GM18870 (cell line): ENCODE results near the gene CEACAM3.

Experiments
- ATAC-seq: cut with Tn5 transposase; IDR thresholded peaks from one replicate; pipeline ENCODE4 v1.9.1; 2021; ENCODE audit warnings: moderate library complexity; ENCODE audit not compliant: unreplicated experiment

CEACAM3 gene

DNA sequence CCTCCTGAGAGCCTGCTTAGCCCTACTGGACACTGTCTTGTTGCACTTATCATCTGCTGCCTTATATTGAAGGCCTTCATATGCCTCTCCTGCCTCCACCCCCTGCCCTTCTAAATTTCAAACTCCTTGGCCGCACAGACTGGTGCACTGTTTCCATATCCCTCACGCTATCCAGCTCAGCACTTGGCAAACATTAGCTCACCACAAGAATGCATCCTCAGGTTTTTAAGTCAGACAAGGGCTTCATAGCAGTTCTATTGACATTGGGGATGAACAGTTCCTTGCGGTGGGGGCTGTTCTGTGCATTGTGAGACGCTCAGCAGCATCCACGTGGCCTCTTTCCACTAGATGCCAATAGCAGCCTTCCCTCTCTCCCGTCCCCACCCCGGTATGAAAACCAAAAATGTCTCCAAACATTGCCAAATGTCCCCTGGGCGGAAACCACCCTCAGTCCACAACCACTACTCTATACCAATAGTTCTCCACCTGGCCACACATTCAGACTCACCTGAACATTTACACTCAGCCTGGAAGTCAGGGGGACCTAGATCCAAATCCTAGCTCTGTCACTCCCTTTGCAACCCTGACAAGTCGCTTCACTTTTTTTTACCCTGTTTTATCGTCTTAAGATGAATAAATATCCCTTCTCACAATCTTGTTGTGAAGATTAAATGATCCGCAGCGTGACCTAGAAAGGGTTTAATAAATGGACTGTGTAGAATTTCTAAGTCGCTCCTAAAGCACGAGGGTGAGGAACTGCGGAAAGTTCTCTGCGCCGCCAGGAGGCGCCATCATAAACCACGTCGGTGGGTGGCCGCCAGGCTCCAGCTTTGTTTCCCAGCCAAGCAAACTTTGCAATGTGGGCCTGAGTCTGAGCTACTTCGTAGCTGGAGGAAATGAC, 3.6 kb upstream of the CEACAM3 start:
- ATAC-seq = no peak

DNA sequence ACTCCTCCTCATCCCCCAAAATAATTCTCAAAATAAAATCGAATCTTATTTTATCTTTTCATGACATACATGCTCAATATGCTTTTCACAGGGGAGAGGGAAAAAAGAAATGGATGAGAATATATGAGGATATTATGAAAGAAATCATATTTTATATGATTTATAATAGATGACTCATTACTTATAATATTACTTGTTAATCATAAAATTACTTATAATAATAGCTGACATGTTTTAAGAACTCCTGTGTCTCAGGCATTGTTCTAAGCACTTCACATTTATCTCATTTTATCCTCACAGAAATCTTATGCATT, 3.0 kb upstream of the CEACAM3 start:
- ATAC-seq = no peak

DNA sequence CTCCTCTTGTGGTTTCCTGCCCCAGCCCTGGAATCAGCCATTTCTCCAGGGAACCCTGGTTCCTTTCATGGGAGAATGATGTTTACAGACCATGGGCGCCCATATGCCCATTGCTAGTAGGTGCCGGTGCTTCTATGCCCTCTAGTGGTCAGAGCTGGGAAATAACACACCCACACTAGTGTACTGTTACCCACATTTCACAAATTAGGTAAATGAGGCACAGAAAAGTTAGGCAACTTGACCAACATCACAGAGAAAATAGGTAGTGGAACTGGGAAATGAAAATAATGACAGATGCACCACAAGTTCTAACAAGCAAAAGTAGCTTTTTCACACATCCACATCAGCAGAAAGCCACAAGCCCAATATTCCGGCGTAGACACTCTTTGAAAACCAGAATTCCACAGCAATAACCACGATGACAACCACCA, 1.3 kb upstream of the CEACAM3 start:
- ATAC-seq = no peak

GRCh38 chr19:41796901-41797300, 514 bp downstream of the CEACAM3 start:
- ATAC-seq = no peak

DNA sequence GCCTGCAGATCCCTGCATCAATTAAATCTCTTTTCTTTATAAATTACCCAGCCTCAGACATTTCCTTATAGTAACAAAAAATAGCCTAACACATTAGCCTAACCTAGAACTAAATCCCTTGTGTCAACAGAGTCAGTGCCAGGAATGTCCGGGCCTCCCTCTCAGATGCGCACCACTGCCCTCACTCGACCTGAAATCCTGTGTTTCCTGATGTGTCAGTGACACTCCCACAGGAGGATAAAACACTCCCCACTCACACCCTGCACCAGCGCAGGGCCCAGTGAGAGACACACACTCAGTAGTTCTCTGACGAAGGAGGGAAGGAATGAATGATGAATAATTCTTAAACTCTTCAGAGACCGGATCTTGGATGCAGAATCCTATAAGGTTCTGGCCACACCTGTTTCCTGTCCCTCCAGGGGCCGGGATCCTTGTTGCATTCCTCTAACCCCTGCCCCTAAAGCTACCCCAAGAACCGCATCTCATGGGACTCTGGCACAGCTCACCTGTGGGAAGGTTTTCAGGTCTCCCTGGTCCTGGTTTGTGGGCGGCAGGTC, 3.1 kb downstream of the CEACAM3 start:
- ATAC-seq = no peak

DNA sequence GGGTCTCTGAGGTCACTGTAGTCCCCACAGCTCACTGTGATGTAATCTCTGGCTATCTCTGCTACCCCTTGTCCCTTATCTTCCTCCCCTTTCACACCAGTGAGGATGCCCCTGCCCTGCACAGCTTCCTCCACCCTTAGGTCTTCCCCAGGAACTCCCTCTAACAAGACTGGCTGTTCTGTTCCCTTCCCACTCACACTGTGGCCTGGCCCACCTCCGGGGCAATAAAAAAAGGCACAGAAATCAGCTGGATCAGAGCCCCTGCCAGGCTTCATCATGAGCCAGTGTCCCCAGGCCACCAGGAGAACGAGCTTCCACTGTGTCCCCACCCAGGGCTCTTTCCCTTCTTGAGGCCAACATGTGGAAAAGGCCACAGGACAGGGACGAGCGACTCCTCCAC, 4.6 kb downstream of the CEACAM3 start:
- ATAC-seq = no peak

GRCh38 chr19:41801792-41802211, 5.4 kb downstream of the CEACAM3 start:
- ATAC-seq = no peak

GRCh38 chr19:41802770-41803169, 6.4 kb downstream of the CEACAM3 start:
- ATAC-seq = no peak

DNA sequence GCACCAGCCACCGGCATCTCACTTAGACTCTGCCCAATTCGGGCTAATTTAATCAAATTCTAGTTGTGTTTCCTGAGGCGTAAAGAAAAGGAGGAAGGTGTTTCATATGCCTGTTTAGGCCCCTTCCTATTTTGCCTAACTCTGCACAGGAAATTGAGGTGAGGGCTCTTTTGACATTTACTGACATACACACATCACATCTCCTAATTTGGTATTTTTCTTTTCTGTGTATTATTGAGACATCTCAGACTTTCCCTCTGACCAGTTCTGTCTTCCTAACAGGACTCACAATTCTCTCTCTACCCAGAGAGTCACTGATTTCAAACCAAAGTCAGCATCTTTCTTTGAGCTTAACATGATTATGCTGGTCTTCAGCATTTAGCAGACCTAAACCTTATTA, 7.9 kb downstream of the CEACAM3 start:
- ATAC-seq = no peak

DNA sequence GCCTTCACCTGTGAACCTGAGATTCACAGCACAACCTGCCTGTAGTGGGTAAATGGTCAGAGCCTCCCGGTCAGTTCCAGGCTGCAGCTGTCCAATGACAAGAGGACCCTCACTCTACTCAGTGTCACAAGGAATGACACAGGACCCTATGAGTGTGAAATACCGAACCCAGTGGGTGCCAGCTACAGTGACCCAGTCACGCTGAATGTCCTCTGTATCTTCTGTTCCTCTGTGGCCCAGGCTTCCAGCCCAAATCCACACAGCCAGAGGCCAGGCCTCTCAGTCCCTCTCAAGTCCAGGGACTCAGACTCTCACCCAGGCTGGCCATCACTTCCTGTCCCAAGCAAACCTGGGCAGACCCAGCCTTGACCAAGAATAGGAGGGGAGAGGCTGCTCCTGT, 10.8 kb downstream of the CEACAM3 start:
- ATAC-seq = no peak

DNA sequence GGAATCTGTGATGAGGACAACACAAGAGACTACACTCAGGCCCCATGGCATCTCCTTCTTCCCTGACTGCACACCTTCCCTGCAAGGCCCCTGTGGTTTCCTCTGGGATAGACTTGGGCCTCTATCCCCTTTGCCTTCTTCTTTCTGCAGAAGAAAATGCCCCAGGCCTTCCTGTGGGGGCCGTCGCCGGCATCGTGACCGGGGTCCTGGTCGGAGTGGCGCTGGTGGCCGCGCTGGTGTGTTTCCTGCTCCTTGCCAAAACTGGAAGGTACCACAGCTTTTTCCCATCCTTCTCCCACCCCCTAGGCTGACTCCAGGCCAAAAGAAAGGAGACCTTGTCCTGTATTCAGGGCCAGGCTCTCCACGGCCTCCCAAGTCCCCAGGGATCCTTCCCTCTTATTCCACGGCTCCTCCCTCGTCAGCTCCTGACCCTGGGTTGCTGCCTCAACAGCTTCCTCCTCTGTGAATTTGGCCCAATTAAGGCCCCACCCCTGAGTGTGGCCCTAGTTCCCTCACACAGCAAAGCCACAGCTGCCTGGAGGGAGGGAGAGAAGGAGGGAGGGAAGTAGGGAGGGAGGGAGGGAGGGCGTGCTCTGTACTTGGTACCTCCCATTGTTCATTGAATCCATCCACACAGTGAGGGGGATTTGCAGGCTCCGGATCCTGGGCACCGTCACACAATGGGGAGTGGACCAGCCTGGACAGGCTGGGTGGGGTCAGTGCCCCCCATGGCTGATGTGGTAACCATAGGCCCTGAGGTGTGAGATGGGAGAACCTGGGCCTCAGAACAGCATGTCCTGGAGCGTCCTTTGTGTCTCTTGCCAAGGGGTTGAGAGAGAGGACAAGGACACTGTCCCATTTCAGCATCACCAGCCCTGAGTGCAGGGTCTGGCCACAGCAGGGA, 12.5 kb downstream of the CEACAM3 start:
- no peak for ATAC-seq

DNA sequence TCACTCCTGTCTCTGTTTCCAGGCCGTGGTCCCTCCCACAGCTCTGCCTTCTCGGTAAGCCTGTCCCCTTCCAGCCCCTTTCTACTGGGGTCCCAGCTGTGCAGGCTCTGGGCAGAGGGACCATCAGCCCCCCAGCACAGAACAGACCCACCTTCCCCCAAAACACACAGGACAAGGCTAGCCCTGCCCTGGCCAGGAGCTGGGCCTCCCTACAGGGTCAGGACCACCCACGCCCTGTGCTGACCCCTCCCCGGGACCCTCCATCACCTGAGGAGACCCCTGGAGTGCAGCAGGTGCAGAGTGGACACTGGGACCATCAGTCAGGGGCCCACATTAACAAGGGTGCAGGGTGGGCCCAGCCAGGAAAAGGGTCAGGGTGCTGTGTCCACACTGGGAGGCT, 13.9 kb downstream of the CEACAM3 start:
- ATAC-seq = no peak

- ATAC-seq = no peak
Observed at GRCh38 chr19:41811036-41811435, 14.6 kb downstream of the CEACAM3 start.

DNA sequence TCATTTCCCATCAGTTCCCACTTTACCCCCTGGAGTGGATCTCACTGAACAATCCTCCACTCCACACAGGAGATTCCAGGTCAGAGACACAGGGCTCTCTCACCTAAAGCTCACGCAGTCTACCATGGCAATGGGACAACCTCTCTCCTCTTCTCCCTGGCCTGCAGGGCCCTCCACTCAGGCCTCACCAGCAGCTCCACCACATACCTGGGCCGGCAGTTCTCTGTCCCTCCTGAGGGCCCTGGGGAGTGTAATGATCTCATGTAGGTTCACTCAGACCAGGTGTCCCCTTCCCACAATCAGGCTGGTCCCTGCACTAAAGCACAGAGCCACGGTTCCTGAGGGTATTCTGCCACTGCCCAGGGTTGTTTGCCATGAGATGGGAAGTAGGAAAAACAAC, 15.6 kb downstream of the CEACAM3 start:
- ATAC-seq = no peak

- no peak for ATAC-seq
Observed at GRCh38 chr19:41813911-41814310, 17.5 kb downstream of the CEACAM3 start.

DNA sequence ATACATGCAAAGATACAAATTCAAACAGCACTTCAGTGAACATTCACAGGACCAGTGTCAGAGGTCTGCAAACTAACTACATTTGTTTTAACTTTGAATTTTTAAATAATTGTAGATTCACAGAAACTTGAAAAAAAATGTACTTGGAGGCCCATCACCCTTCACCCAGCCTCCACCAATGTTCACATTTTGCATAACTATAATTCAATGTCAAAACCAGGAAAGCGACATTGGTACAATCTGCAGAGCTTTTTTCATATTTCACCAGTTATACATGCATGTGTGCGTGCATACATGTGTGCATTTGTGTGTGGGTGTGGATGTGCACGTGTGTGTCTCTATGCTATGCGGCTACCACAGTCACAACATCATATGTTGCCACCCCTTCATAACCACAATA, 18.9 kb downstream of the CEACAM3 start:
- no peak for ATAC-seq

DNA sequence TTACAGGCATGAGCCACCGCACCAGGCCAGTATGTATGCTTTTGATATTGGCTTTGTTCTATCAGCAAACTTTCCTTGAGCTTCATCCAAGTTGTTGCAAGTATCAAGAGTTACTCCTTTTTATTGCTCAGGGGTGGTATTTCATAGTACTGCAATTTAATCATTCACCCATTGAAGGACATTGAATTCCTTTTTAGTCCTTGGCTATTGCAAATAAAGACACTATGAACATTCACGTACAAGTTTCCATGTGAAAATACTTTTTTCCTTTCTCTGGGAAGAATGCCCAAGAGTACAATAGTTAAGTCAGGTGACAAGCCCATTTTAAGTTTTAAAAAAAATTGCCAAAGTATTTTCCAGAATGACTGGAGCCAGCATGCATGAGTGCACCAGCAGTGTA, 20.4 kb downstream of the CEACAM3 start:
- ATAC-seq = no peak

DNA sequence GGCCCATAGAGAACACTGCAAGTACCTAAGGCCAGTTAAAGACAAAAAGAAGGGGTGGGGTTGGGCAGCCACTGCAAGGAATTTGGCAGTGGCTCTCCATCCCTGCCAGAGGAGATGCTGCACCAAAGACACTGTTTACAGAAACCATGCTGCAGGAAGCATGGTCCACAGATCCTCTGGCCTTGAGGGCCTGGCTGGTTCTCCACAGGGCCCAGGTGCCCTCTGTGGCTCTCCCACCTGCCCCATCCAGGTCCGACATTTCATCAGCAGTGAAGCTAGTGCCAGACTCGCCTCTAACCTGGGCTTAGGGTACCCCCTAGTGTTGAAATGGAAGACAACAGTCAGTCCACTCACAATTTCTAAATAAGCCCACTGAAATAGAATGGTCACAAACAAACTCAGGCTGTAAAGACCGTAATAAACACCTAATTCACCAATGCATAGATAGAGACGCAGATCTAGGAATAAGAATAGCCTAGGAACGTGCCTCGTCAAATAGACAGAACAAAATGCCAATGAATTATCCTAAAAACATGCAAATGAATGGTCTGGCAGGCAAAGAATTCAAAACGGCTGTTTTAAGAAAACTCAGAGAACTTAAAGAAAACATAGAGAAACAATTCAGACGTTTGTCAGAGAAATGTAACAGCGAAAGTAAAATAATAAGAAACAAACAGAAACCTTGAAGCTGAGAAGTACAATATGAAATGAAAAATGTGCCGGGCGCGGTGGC, 24.8 kb downstream of the CEACAM3 start:
- ATAC-seq = no peak

GRCh38 chr19:41837981-41838708, 41.8 kb downstream of the CEACAM3 start:
- no peak for ATAC-seq

DNA sequence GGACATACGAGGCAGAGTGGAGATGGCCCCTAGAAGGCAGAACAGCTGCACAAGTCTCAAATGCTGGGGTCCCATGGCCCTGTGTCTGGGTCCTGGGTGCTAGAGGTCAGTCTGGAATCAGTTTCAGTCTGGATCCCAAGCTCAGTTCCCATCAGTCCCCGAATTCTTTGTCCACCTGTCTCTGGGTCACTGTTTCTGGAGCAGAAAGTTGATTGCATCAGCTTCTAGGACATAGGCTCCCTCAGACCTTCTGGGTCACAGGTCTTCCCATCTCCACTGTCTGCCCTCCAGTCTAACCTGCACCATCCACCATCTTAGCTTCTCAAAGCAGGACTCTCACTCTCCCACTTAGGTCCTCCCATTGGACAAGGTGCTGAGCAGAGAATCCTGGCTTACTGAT, 42.8 kb downstream of the CEACAM3 start:
- no peak for ATAC-seq
